ENCODE data around the gene SHB. TPM values are rescaled to one million over a fixed set of nuclear protein-coding genes. Genes with fewer than 3 reads are reported as not detected.

SHB gene
- total RNA-seq, 2 donors from 2014 or later = 28.1 to 38.1 TPM

GRCh38 chr9:38079461-38080031 lies 10.5 kb upstream of the SHB start:
- no peak overlapping the region for H3K27ac ChIP-seq (ENCODE audit: low read depth, low read length)
- H3K4me3 ChIP-seq (ENCODE audit: low read length) = no peak overlapping the region
- peaks cover 6% of the 10 kb centered on the region for H3K9me3 Mint-ChIP-seq
- peaks cover 11% of the 10 kb centered on the region for H3K4me1 ChIP-seq (ENCODE audit: control insufficient read depth, insufficient read depth, low read length)
- no peaks in the 10 kb centered on the region for H3K36me3 ChIP-seq (ENCODE audit: control insufficient read depth, insufficient read depth, low read length)
- H3K9me3 ChIP-seq (ENCODE audit: control insufficient read depth, low read length) = no peaks in the 10 kb centered on the region
- H3K4me3 Mint-ChIP-seq = no peak overlapping the region
- no peak overlapping the region for H3K27ac Mint-ChIP-seq
- no peak overlapping the region for H3K9ac ChIP-seq (ENCODE audit: extremely low read depth, low read length, poor library complexity, severe bottlenecking)
- peaks cover 49% of the 10 kb centered on the region for H3K4me1 Mint-ChIP-seq
- H3K27me3 Mint-ChIP-seq (ENCODE audit: insufficient read depth) = peaks cover 2% of the 10 kb centered on the region
- peak; percentile 54 for DNase-seq
- H3K27me3 ChIP-seq (ENCODE audit: control insufficient read depth, insufficient read depth, low read length, poor library complexity, severe bottlenecking) = no peaks in the 10 kb centered on the region
- no peaks in the 10 kb centered on the region for H3K36me3 Mint-ChIP-seq (ENCODE audit: low read depth)
- WGBS, 2 experiments (ENCODE audit: insufficient coverage in 1 of 2, insufficient read length in 1 of 2) = 90% methylated on average over 10 to 11 of the region's 11 CpGs
- TF ChIP-seq CTCF (conservative IDR thresholded peaks at IDR 0.05) = no peak

GRCh38 chr9:38075272-38075671 lies 6.2 kb upstream of the SHB start:
- Mint-ChIP-seq H3K4me1 (peaks cover 34% of the 10 kb centered on the region), H3K36me3 (ENCODE audit: low read depth) (no peaks in the 10 kb centered on the region)
- no peak for TF ChIP-seq CTCF (conservative IDR thresholded peaks at IDR 0.05)

GRCh38 chr9:38074441-38074961 lies 5.5 kb upstream of the SHB start:
- peak; percentile 31 for DNase-seq
- Mint-ChIP-seq H3K36me3 (ENCODE audit: low read depth) (no peaks in the 10 kb centered on the region), H3K9me3 (peaks cover 6% of the 10 kb centered on the region), H3K27ac (no peak overlapping the region), H3K27me3 (ENCODE audit: insufficient read depth) (peaks cover 5% of the 10 kb centered on the region), H3K4me1 (peaks cover 31% of the 10 kb centered on the region), H3K4me3 (no peak overlapping the region)
- no peak overlapping the region for H3K4me3 ChIP-seq (ENCODE audit: low read length)
- peaks cover 8% of the 10 kb centered on the region for H3K4me1 ChIP-seq (ENCODE audit: control insufficient read depth, insufficient read depth, low read length)
- TF ChIP-seq CTCF (conservative IDR thresholded peaks at IDR 0.05) = no peak
- H3K9me3 ChIP-seq (ENCODE audit: control insufficient read depth, low read length) = no peaks in the 10 kb centered on the region
- H3K9ac ChIP-seq (ENCODE audit: extremely low read depth, low read length, poor library complexity, severe bottlenecking) = no peak overlapping the region
- no peak overlapping the region for H3K27ac ChIP-seq (ENCODE audit: low read depth, low read length)
- H3K36me3 ChIP-seq (ENCODE audit: control insufficient read depth, insufficient read depth, low read length) = no peaks in the 10 kb centered on the region
- WGBS, 2 experiments (ENCODE audit: insufficient coverage in 1 of 2, insufficient read length in 1 of 2) = 93 to 100% methylated on average over 1 to 5 of the region's 5 CpGs
- no peaks in the 10 kb centered on the region for H3K27me3 ChIP-seq (ENCODE audit: control insufficient read depth, insufficient read depth, low read length, poor library complexity, severe bottlenecking)

More at GRCh38 chr9:38075272-38075671, 6.2 kb upstream of the SHB start:
- peak; percentile 36 for DNase-seq
- Histone ChIP-seq H3K27ac (ENCODE audit: low read depth, low read length) (no peak overlapping the region), H3K9ac (ENCODE audit: extremely low read depth, low read length, poor library complexity, severe bottlenecking) (no peak overlapping the region), H3K9me3 (ENCODE audit: control insufficient read depth, low read length) (no peaks in the 10 kb centered on the region), H3K4me1 (ENCODE audit: control insufficient read depth, insufficient read depth, low read length) (peaks cover 8% of the 10 kb centered on the region), H3K27me3 (ENCODE audit: control insufficient read depth, insufficient read depth, low read length, poor library complexity, severe bottlenecking) (no peaks in the 10 kb centered on the region), H3K36me3 (ENCODE audit: control insufficient read depth, insufficient read depth, low read length) (no peaks in the 10 kb centered on the region), H3K4me3 (ENCODE audit: low read length) (no peak overlapping the region)
- Mint-ChIP-seq H3K27me3 (ENCODE audit: insufficient read depth) (peaks cover 5% of the 10 kb centered on the region), H3K4me3 (no peak overlapping the region), H3K27ac (no peak overlapping the region), H3K9me3 (peaks cover 6% of the 10 kb centered on the region)
- WGBS, 2 experiments (ENCODE audit: insufficient coverage in 1 of 2, insufficient read length in 1 of 2) = 93% methylated on average over 34 of the region's 34 CpGs; no CpG with 5 or more reads in 1 of the 2 experiments

Measured in endodermal cell (in vitro differentiated cells).